Measurements from ENCODE around the gene LCLAT1.

GRCh38 chr2:30530346-30530745 is 83.3 kb downstream of the LCLAT1 start:
- TF ChIP-seq ZNF354C (tag by site-specific recombination; IDR thresholded peaks at IDR 0.05; ENCODE audit: borderline replicate concordance, low read depth) (no peak), ZNF76 (tag by site-specific recombination; IDR thresholded peaks at IDR 0.05; ENCODE audit: borderline replicate concordance, low read depth) (no peak), ZNF19 (tag by site-specific recombination; IDR thresholded peaks at IDR 0.05; ENCODE audit: low read depth) (no peak), CTCF (tag by site-specific recombination; IDR thresholded peaks at IDR 0.05) (no peak), ZNF549 (tag by site-specific recombination; IDR thresholded peaks at IDR 0.05) (no peak), HOXA7 (CRISPR knock-in tag; IDR thresholded peaks at IDR 0.05; ENCODE audit: borderline replicate concordance) (no peak), ZBTB8A (tag by site-specific recombination; IDR thresholded peaks at IDR 0.05) (no peak), ZNF266 (tag by site-specific recombination; IDR thresholded peaks at IDR 0.05; ENCODE audit: low read depth) (no peak), ZBTB11 (tag by site-specific recombination; conservative IDR thresholded peaks at IDR 0.05; ENCODE audit: low read depth) (no peak), TSHZ1 (tag by site-specific recombination; IDR thresholded peaks at IDR 0.05; ENCODE audit: borderline replicate concordance) (no peak), ZNF302 (tag by site-specific recombination; IDR thresholded peaks at IDR 0.05; ENCODE audit: low read depth) (no peak), ZNF292 (tag by site-specific recombination; IDR thresholded peaks at IDR 0.05; ENCODE audit: borderline replicate concordance, low read depth) (no peak), ZNF175 (tag by site-specific recombination; IDR thresholded peaks at IDR 0.05) (no peak), ZNF280D (tag by site-specific recombination; IDR thresholded peaks at IDR 0.05) (no peak)

Data from HEK293 (cell line).